Lower leg skin (tissue), 3 donors: ENCODE results near the gene TDRD7.

Source experiments
- CTCF ChIP-seq, 3 donors: fragments of 450-650 bp; IDR thresholded peaks; one replicate each; pipeline ENCODE4 v1.5.1; 2016; ENCODE audit warnings: antibody characterized with exemption in 3 of 3, mild to moderate bottlenecking in 3 of 3, moderate library complexity in 2 of 3
- POLR2A ChIP-seq, 2 donors: fragments of 450-650 bp; IDR thresholded peaks; one replicate each; pipeline ENCODE4 v1.6.1; 2016 to 2017; ENCODE audit warnings: antibody characterized with exemption in 2 of 2, mild to moderate bottlenecking in 1 of 2, moderate library complexity in 1 of 2

GRCh38 chr9:97441729-97442128, 29.8 kb downstream of the TDRD7 start:
- TF ChIP-seq CTCF (IDR thresholded peaks at IDR 0.05) (no peak), POLR2A (IDR thresholded peaks at IDR 0.05) (no peak)
